ENCODE measurements around the gene DAD1.
A peak's percentile ranks its signal among the peaks of the same experiment; 100 is the strongest.
"Not testable (repeated sequence)": the region's sequence is repeated elsewhere in the genome, so short reads cannot be mapped to it uniquely, and the experiment has no call there.

The DAD1 gene

GRCh38 chr14:22567437-22567836 is 21.6 kb downstream of the DAD1 start:
- peak overlapping the region; percentile 95 for H3K27ac ChIP-seq (ENCODE audit: low read depth, low read length)
- H3K9ac ChIP-seq (ENCODE audit: low read length): peak overlapping the region; percentile 62
- H3F3A ChIP-seq (ENCODE audit: insufficient read depth): peaks cover 93% of the 10 kb centered on the region
- TF ChIP-seq, protein P1, sequence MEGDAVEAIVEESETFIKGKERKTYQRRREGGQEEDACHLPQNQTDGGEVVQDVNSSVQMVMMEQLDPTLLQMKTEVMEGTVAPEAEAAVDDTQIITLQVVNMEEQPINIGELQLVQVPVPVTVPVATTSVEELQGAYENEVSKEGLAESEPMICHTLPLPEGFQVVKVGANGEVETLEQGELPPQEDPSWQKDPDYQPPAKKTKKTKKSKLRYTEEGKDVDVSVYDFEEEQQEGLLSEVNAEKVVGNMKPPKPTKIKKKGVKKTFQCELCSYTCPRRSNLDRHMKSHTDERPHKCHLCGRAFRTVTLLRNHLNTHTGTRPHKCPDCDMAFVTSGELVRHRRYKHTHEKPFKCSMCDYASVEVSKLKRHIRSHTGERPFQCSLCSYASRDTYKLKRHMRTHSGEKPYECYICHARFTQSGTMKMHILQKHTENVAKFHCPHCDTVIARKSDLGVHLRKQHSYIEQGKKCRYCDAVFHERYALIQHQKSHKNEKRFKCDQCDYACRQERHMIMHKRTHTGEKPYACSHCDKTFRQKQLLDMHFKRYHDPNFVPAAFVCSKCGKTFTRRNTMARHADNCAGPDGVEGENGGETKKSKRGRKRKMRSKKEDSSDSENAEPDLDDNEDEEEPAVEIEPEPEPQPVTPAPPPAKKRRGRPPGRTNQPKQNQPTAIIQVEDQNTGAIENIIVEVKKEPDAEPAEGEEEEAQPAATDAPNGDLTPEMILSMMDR (IDR thresholded peaks at IDR 0.05; ENCODE audit: insufficient read depth, low read length, poor library complexity, severe bottlenecking): no peak
- TF ChIP-seq EZH2phosphoT487 (conservative IDR thresholded peaks at IDR 0.05; ENCODE audit: low read length): no peak
- H3K9me3 ChIP-seq (ENCODE audit: insufficient read depth, low read length): no peaks in the 10 kb centered on the region
- H3K4me3 ChIP-seq (ENCODE audit: insufficient read depth, low read length, poor library complexity, severe bottlenecking): peak overlapping the region; percentile 5
- H3K9me2 ChIP-seq (replicated peaks; ENCODE audit: insufficient read depth, low read length): no peaks in the 10 kb centered on the region
- peak overlapping the region; percentile 92 for H3K4me2 ChIP-seq (ENCODE audit: low read depth, low read length, poor library complexity, severe bottlenecking)
- no peak overlapping the region for H2AFZ ChIP-seq (ENCODE audit: low read depth, low read length, severe bottlenecking)
- peaks cover 32% of the 10 kb centered on the region for H3K79me2 ChIP-seq (ENCODE audit: insufficient read depth, low read length)
- H3K36me3 ChIP-seq (ENCODE audit: low read length): peaks cover 7% of the 10 kb centered on the region; the same call in 1 of the 2 replicates
- H3K27me3 ChIP-seq (ENCODE audit: low read length): no peaks in the 10 kb centered on the region
- no peaks in the 10 kb centered on the region for H4K20me1 ChIP-seq (ENCODE audit: low read depth, low read length)

DNA sequence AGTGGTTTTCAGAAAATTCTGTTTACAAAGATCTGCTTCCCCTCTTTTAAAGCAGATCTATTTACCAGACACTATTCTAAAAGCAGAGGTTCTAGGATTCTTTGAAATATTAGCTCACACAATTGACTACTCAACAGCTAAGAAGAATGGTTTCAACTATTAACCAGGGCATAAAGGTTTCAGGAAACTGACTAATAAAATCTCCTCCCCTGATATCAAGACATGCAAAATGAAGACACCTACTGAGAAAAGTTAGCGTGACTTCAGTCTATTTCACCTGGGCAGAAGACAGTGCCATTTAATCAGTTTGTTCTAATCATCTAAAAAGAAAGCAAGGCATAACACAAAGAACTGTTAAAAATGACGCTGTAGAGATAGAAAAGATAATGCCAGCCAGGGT is 22.2 kb downstream of the DAD1 start:
- Histone ChIP-seq H3K9me2 (replicated peaks; ENCODE audit: insufficient read depth, low read length) (no peaks in the 10 kb centered on the region), H3K36me3 (ENCODE audit: low read length) (peaks cover 3% of the 10 kb centered on the region; the same call in 1 of the 2 replicates), H4K20me1 (ENCODE audit: low read depth, low read length) (no peaks in the 10 kb centered on the region), H3K27ac (ENCODE audit: low read depth, low read length) (peak overlapping the region; percentile 95), H3K27me3 (ENCODE audit: low read length) (no peaks in the 10 kb centered on the region), H3F3A (ENCODE audit: insufficient read depth) (peaks cover 93% of the 10 kb centered on the region), H2AFZ (ENCODE audit: low read depth, low read length, severe bottlenecking) (no peak overlapping the region), H3K9ac (ENCODE audit: low read length) (peak overlapping the region; percentile 62), H3K9me3 (ENCODE audit: insufficient read depth, low read length) (no peaks in the 10 kb centered on the region), H3K4me3 (ENCODE audit: insufficient read depth, low read length, poor library complexity, severe bottlenecking) (peak overlapping the region; percentile 5), H3K79me2 (ENCODE audit: insufficient read depth, low read length) (peaks cover 32% of the 10 kb centered on the region), H3K4me2 (ENCODE audit: low read depth, low read length, poor library complexity, severe bottlenecking) (peak overlapping the region; percentile 92)
- TF ChIP-seq, protein P1 (IDR thresholded peaks at IDR 0.05; ENCODE audit: insufficient read depth, low read length, poor library complexity, severe bottlenecking): no peak
- TF ChIP-seq EZH2phosphoT487 (conservative IDR thresholded peaks at IDR 0.05; ENCODE audit: low read length): no peak

- Histone ChIP-seq H3K79me2 (ENCODE audit: insufficient read depth, low read length) (peaks cover 32% of the 10 kb centered on the region), H3K4me2 (ENCODE audit: low read depth, low read length, poor library complexity, severe bottlenecking) (peak overlapping the region; percentile 92), H3K27ac (ENCODE audit: low read depth, low read length) (peak overlapping the region; percentile 95), H3K9ac (ENCODE audit: low read length) (peak overlapping the region; percentile 62), H3F3A (ENCODE audit: insufficient read depth) (peaks cover 95% of the 10 kb centered on the region), H3K4me3 (ENCODE audit: insufficient read depth, low read length, poor library complexity, severe bottlenecking) (peak overlapping the region; percentile 28)
- H3K36me3 ChIP-seq (ENCODE audit: low read length); H4K20me1 ChIP-seq (ENCODE audit: low read depth, low read length); H3K9me3 ChIP-seq (ENCODE audit: insufficient read depth, low read length); H3K9me2 ChIP-seq (replicated peaks; ENCODE audit: insufficient read depth, low read length); H3K27me3 ChIP-seq (ENCODE audit: low read length); H2AFZ ChIP-seq (ENCODE audit: low read depth, low read length, severe bottlenecking): not testable (repeated sequence)
These were observed 22.8 kb downstream of the DAD1 start for GRCh38 chr14:22566266-22566665.

DNA sequence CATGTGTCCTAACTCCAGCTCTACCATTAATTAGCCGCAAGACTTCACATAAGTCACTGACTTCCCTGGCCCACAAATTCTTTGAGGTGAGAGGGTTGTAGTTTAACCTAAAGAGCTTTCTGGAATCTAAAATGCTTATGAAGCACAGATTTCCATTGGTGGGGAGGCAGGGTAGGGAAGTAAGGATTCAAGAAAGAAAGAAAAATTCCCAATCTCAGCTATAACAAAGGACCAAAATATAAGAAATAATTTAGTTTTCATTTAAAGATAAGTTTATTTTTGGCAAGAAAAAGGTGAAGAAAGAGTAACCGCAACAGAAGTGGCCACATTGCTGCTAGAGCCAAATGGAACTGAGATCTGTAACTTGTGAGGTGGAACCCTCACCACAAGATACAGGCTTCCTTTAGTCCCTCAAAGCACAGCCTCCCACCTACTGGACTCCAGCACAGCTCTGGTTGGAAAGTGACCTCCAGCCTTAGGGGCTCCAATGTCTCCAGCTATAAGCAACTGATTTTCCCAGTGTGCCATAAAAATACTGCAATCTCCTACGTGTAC is 23.6 kb downstream of the DAD1 start:
- Histone ChIP-seq H3K27ac (ENCODE audit: low read depth, low read length) (peak overlapping the region; percentile 95), H4K20me1 (ENCODE audit: low read depth, low read length) (no peaks in the 10 kb centered on the region), H3K27me3 (ENCODE audit: low read length) (no peaks in the 10 kb centered on the region), H3K4me3 (ENCODE audit: insufficient read depth, low read length, poor library complexity, severe bottlenecking) (peak overlapping the region; percentile 28), H3K9ac (ENCODE audit: low read length) (peak overlapping the region; percentile 62), H3K9me2 (replicated peaks; ENCODE audit: insufficient read depth, low read length) (no peaks in the 10 kb centered on the region), H3K36me3 (ENCODE audit: low read length) (no peaks in the 10 kb centered on the region), H3K4me2 (ENCODE audit: low read depth, low read length, poor library complexity, severe bottlenecking) (peak overlapping the region; percentile 92), H3K79me2 (ENCODE audit: insufficient read depth, low read length) (peaks cover 32% of the 10 kb centered on the region), H3F3A (ENCODE audit: insufficient read depth) (peaks cover 95% of the 10 kb centered on the region), H2AFZ (ENCODE audit: low read depth, low read length, severe bottlenecking) (no peak overlapping the region), H3K9me3 (ENCODE audit: insufficient read depth, low read length) (no peaks in the 10 kb centered on the region)
- TF ChIP-seq, protein P1 (IDR thresholded peaks at IDR 0.05; ENCODE audit: insufficient read depth, low read length, poor library complexity, severe bottlenecking): no peak
- TF ChIP-seq EZH2phosphoT487 (conservative IDR thresholded peaks at IDR 0.05; ENCODE audit: low read length): no peak
